AG04450 (cell line): ENCODE measurements around the gene RGS6. TPM values are rescaled to one million over a fixed set of nuclear protein-coding genes. Genes with fewer than 3 reads are reported as not detected.

Experiments used
- CTCF ChIA-PET: fragments of 300-600, 350-600 bp; formaldehyde crosslinking; extraction: SDS; loops from one replicate; lab custom pipeline; 2022; ENCODE audit warnings: antibody characterized with exemption, inconsistent platforms; lab: Charles Lee
- POLR2A ChIA-PET: fragments of 350-600 bp; formaldehyde crosslinking; extraction: SDS; loops from one replicate; lab custom pipeline; 2021; ENCODE audit warnings: antibody characterized with exemption, inconsistent platforms; lab: Yijun Ruan, JAX
- DNase-seq: peaks from one replicate; pipeline ENCODE4 v3.0.0-alpha.2; 2011; ENCODE audit warnings: low read depth, low spot score
- H3K27ac ChIP-seq: one replicate; pipeline ENCODE4 v1.5.1; 2012; ENCODE audit warnings: low read depth, low read length, control low read depth
- H3K27me3 ChIP-seq: one replicate; pipeline ENCODE4 v1.6.0; 2012; ENCODE audit warnings: low read length; ENCODE audit not compliant: control insufficient read depth, insufficient read depth
- H3K4me3 ChIP-seq: 2 replicates; pipeline ENCODE4 v1.5.1; 2011; ENCODE audit warnings: mild to moderate bottlenecking, low read depth, low read length, control low read depth
- H3K9me3 ChIP-seq: 2 replicates; pipeline ENCODE4 v1.5.1; 2012; ENCODE audit warnings: low read length; ENCODE audit not compliant: control insufficient read depth, insufficient read depth
- polyA plus RNA-seq: library from polyadenylated mRNA; depleted of rRNA; stranded (reverse); fragments of >200 nt; gene quantifications from 2 replicates; pipeline ENCODE4 v1.2.3, GENCODE V29; 2011
- TF ChIP-seq, protein P1 (sequence below): IDR thresholded peaks from 2 replicates; pipeline ENCODE4 v1.5.1; 2011; ENCODE audit warnings: low read depth, low read length, control low read depth, inconsistent platforms

RGS6 gene
- polyA plus RNA-seq, 1 experiment, result not detected

GRCh38 chr14:72033365-72033764 is 101.1 kb downstream of the RGS6 start:
- no peaks in the 10 kb centered on the region for H3K9me3 ChIP-seq
- H3K27me3 ChIP-seq, result no peaks in the 10 kb centered on the region
- H3K27ac ChIP-seq, result no peak overlapping the region
- TF ChIP-seq, protein P1, sequence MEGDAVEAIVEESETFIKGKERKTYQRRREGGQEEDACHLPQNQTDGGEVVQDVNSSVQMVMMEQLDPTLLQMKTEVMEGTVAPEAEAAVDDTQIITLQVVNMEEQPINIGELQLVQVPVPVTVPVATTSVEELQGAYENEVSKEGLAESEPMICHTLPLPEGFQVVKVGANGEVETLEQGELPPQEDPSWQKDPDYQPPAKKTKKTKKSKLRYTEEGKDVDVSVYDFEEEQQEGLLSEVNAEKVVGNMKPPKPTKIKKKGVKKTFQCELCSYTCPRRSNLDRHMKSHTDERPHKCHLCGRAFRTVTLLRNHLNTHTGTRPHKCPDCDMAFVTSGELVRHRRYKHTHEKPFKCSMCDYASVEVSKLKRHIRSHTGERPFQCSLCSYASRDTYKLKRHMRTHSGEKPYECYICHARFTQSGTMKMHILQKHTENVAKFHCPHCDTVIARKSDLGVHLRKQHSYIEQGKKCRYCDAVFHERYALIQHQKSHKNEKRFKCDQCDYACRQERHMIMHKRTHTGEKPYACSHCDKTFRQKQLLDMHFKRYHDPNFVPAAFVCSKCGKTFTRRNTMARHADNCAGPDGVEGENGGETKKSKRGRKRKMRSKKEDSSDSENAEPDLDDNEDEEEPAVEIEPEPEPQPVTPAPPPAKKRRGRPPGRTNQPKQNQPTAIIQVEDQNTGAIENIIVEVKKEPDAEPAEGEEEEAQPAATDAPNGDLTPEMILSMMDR, result no peak
- DNase-seq, result no peak
- ChIA-PET CTCF (interaction anchor here (1.3 kb wide), 1 partner anchor 10 kb away, joined by 5 read pairs; no protein-coding TSS in a partner anchor), POLR2A (no interaction called here)
- H3K4me3 ChIP-seq, result no peak overlapping the region

DNA sequence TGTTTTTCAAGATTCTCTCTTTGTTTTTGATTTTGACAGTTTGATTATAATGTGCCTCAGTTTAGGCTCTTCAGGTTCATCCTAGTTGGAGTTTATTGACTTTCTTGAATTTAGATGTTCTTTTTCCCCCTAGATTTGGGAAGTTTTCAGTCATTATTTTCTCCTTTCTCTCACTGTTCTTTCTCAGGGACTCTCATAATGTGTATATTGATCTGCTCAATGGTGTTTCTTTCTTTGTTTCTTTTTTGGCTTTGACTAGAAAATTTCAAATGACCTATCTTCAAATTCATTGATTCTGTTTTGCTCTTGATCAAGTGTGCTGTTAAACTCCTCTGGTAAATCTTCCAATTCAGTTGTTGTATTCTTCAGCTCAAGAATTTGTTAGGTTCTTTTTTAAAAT is 108.3 kb downstream of the RGS6 start:
- H3K27ac ChIP-seq, result no peak overlapping the region
- CTCF ChIA-PET, result no interaction called here

DNA sequence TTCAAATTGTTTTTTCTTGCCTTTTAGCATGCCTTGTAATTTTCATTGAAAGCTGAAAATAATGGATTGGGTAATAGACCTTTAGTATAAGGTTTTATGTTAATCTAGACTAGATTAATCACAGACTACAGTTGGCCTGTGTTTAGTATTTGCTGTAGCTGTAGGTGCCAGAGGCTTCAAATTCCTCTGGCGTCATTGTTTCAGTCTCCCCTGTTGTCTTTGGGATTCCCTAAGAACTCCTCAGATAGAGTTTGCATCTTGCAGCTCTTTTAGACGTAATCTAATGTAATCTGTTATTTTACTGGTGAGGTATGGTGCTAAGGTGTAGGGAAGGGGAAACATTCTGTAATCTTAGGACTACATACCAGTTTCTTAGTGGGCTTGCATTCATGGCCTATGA is 113.0 kb downstream of the RGS6 start:
- Histone ChIP-seq H3K27ac (no peak overlapping the region), H3K9me3 (no peaks in the 10 kb centered on the region), H3K4me3 (no peak overlapping the region), H3K27me3 (no peaks in the 10 kb centered on the region)
- TF ChIP-seq, protein P1, result no peak
- ChIA-PET CTCF (interaction anchor here (0.6 kb wide), 1 partner anchor 999 kb away, joined by 4 read pairs; no protein-coding TSS in a partner anchor), POLR2A (no interaction called here)
- no peak for DNase-seq

More for the DNA sequence above, 108.3 kb downstream of the RGS6 start:
- H3K4me3 ChIP-seq, result no peak overlapping the region
- H3K9me3 ChIP-seq, result no peaks in the 10 kb centered on the region
- POLR2A ChIA-PET, result no interaction called here
- H3K27me3 ChIP-seq, result no peaks in the 10 kb centered on the region
- TF ChIP-seq, protein P1, result no peak
- no peak for DNase-seq

- H3K4me3 ChIP-seq, result no peak overlapping the region
- no peak for DNase-seq
These were observed 113.7 kb downstream of the RGS6 start for GRCh38 chr14:72045885-72046284.

GRCh38 chr14:72049462-72049861 is 117.2 kb downstream of the RGS6 start:
- no peak for DNase-seq
- ChIA-PET CTCF (no interaction called here), POLR2A (no interaction called here)
- H3K9me3 ChIP-seq, result no peaks in the 10 kb centered on the region
- no peak overlapping the region for H3K4me3 ChIP-seq
- H3K27ac ChIP-seq, result no peak overlapping the region
- TF ChIP-seq, protein P1, result no peak
- no peaks in the 10 kb centered on the region for H3K27me3 ChIP-seq

More at GRCh38 chr14:72045885-72046284, 113.7 kb downstream of the RGS6 start:
- H3K27me3 ChIP-seq, result no peaks in the 10 kb centered on the region
- CTCF ChIA-PET, result no interaction called here
- POLR2A ChIA-PET, result no interaction called here
- H3K27ac ChIP-seq, result no peak overlapping the region
- H3K9me3 ChIP-seq, result no peaks in the 10 kb centered on the region
- TF ChIP-seq, protein P1, result no peak
